T-helper 22 cell (primary cell): Measurements from ENCODE around the gene GLIS2.
"Not testable (repeated sequence)": the region's sequence is repeated elsewhere in the genome, so short reads cannot be mapped to it uniquely, and the experiment has no call there.

Experiments used
- DNase-seq: peaks from one replicate; pipeline ENCODE4 v3.0.0-alpha.2; 2020; ENCODE audit warnings: low read depth

Gene GLIS2

DNA sequence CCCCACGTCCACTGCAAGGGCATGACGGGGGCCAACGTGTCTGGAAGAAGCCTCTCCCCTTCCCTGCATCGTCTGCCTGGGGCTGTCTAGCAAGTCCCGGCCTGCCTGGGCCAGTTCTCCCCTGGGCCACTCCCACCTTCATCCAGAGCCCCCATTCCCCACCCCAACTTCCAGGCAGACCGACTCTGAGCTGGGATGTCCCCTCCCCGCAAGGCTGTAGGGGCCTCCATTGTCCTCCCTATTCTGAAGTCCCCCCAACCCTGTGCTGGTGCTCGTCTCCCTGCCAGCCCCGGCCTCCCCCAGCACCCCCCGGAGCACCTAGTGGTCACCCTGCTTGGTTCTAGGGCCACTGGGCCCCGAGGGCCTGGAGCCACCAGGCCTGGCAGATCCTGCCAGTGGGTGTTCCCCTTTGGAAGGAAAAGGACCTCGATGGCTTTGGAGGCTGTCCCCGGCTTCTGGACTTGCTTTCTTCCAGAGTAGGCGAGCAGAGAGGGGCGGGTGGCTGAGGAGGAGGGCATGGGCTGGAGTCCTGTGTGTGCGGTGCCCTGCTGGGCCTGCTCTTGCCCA, 4.8 kb downstream of the GLIS2 start:
- DNase-seq = no peak

- no peak for DNase-seq
These were observed 5.6 kb downstream of the GLIS2 start for GRCh38 chr16:4321286-4322120.

DNA sequence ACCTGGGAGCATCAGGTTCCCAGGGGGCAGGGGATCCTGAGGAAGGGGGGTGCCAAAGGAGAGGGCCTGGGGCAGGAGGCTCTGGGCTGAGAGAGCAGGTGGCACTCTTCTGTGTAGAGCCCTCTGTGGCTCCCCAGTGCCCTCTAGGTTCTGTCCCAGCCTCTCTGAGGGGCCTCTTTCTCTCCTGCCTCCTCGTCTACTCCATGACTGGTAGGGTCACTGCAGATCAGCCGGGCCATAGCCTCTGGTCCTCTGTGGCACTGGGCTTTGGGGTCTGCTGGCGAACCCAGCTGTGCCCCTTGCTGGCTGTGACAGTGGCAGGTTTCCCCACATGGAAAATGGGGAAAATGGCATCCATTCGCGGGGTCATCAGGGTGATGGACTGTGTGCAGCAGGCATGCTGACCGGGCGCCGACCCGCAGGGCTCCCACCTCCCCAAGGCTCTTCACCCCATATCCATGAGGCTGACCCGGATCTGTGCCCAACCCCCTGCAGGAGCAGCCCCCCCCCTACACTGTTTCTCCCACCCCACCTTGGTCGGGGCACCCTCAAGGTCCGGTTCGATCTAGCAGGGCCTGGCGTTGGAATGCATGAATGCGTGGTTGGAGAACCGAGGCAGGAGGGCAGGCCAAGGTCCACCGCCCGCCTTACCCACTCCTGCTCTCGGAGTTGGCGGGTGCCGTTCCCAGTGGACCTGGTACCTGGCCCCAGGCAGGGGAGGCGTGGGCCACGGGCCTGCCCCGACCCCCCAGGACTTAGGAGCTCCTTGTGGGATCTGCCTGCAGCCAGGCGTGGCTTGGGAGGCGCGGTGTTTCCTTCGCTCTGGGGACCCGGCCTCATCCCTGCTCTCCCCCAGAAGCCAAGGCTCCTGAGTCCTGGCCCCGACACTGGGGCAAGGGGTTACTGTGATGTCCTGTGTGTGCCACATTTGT, 6.5 kb downstream of the GLIS2 start:
- no peak for DNase-seq

DNA sequence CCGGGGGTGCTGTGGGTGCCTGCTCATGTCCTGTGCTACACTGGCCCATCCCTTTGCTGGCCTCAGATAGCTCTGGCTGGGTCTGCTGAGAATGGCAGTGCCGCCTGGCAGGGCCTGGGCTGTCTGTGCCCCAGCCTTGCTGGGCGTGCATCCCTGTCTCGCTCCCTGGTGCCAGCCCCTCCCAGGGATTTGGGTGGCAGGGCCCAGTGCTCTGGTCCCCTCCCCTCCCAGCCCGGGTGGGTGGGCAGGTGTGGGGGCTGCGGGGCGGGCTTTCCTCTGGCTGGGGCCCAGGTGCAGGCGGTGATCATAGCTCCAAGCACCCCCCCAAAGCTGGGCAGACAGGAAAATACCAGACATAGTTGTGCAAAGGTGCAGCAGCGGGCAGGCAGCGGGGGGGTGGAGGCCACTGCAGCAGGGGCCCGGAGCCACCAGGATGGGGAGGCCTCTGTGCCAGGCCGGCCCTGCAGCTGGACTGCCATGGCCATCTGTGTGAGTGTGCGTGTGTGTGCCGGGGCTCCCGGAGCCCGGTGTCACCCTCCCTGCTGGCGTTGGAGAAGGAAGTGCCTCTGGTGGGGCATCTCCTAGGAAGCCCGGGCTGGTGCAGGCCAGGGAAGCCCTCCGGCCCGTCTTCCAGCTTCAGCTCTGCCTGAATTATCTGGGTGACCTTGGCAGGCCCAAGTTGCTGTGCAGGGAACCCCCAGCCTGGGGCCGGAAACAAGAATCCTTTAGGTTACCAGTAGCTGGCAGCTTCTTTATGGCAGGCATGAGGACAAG, 7.4 kb downstream of the GLIS2 start:
- DNase-seq = no peak

DNA sequence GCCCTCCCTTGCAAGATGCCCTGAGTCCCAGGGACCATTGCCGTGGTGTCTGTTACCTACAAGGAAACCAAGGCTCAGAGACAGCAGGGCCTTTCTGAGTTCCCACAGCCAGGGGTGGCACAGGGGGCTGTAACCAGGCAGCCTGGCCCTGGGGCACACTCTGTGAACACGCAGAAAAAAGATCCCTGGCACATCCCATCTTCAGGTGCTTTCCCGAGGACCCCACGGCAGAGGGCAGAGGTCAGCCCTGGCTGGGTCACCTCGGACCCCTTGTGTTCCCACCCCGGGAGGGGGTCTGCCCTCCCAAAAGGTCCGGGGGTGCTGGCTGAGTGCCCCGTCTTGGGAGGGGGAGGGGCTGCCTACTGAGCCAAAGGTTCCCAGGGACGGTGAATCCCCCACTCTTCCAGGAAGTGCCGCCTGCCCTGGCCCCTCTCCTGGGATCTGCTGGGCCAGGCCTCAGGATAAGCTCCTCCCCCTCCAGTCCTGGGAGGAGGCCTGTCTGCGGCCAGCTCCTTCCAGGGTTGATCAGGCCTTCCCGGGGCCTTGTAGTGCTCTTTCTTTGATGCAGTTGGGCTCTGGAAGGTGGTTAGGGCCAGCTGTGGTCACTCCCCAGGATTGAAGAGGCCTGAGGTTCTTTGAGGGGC, 8.1 kb downstream of the GLIS2 start:
- no peak for DNase-seq

DNA sequence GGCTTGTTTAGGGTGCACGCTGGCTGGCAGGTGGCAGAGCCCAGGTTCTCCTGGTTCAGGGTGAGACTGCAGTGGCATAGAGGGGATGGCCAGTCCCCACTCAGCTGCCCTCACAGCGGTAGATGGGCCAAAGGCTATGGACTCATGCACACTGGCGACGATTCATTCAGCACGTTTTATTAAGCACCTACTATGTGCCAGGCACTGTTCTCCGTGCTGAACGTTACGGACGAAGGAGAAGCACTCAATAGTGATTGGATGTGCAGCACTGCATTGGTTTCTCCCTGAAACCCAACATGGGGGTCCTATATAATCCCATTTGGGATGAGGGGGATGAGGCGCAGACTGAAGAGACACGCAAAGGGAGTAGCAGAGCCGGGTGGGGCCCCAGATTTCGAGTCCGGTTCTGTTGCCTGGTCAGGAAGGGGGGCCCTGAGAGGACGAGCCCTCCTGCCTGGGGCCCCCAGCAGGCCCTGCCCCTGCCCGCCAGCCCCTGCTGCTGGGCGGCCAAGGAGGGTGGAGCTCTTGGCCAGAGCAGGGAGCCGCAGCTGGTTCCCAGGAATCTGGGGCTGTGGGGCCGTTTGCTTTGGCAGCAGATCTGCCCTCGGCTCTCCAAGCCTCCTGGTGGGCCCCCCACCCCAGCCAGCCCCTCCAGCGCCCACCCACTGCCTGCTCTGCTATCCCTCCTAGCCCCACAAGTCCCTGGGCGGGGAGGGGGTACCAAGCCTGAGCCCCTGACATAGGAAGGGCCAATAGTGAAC, 8.8 kb downstream of the GLIS2 start:
- DNase-seq = no peak

DNA sequence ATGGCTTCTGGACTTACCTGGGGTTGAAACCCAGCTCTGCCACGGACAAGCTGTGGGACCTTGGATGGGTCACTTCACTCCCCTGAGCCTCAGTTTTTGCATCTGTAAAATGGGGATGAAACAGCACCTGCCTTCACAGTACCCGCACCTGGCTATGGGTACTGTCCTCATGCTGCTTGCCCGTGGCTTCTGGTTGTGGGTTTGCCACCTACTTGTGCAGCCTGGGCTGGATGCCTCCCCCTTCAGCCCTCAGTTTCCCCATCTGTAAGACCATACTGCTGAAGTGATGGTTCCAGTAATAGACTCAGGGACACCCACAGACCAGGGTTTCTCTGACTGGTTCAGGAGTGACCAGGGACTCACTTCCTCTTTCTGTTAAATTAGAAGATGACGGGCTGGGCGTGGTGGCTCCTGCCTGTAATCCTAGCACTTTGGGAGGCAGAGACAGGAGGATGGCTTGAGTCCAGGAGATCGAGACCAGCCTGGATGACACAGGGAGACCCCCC, 9.4 kb downstream of the GLIS2 start:
- no peak for DNase-seq

DNA sequence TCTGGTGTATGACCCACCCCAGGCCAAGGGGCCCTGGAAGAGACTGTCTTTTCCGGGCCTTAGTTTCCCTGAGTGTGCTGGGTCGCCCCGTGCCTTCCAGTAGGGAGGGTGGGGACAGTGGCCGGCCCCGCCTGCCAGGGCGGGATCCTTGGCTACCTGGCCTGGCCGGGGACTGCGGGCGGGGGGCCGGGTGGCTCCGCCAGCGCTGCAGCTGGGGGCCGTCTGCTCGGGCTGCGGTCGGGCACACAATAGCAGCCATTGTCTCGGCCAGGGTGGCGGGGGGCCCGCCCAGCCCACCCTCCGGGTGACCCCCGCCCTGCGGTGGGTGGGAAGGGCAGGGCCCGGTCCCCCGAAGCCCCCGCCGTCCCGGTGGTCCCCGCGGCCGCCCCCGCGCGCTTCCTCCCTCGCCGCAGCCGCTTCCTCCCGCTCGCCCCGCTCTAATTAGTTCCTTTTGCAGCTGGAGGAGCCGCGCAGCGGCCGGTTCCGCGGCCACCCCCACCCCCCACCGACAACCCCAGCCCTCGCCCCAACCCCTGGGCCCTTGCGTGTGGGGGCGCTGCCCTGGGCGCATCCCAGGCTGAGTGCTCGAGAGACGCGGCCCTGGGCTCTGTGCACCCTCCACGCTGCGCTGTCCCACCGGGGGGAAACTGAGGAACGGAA, 11.6 kb downstream of the GLIS2 start:
- DNase-seq = no peak

GRCh38 chr16:4328046-4328781, 12.3 kb downstream of the GLIS2 start:
- DNase-seq = no peak

DNA sequence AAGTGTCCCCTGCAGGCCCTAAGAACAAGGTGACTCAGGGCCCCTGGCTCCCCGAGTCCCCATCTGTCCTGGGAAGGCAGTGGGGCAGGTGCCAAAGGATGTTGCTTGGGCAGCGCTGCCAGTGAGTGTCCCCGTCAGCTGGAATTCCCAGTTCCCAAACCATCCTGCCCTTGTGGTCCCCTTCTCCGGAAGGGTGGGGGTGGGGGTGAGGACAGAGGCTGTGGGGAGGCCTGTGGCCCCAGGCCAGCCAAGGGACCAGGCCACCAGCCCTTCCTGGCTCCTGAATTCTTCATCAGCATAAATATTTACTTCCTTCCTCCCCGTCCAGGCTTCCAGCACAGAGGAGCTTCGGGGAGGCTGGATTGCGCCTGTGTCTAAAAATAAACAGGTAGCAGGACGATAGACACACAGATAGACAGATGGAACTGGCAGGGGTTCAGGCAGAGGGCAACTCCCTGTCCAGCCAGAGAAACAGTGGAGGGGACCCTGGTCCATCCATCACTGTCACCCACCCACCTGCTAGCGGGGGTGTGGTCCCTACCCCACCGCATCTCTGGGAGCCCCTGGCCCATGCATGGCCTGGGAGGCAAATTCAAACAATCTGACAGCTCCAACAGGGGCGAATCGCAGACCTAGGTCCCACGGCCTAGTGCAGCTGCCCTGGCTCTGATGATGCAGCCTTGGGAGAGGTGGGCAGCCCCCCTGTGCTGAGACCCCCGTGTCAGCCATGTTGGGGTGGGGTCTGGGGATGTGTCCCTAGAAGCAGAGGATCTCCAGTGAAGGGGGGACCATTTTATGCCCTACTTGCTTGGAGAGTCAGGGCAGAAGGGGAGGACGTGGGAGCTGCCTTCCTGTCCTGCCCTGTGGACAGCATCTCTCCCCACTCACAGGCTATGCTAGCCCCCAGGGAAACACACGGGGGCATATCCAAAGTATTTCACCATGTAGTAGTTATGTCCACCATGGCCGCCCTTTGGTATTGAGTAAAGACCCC, 13.2 kb downstream of the GLIS2 start:
- no peak for DNase-seq

GRCh38 chr16:4330277-4330874, 14.5 kb downstream of the GLIS2 start:
- peak; percentile 36 for DNase-seq

DNA sequence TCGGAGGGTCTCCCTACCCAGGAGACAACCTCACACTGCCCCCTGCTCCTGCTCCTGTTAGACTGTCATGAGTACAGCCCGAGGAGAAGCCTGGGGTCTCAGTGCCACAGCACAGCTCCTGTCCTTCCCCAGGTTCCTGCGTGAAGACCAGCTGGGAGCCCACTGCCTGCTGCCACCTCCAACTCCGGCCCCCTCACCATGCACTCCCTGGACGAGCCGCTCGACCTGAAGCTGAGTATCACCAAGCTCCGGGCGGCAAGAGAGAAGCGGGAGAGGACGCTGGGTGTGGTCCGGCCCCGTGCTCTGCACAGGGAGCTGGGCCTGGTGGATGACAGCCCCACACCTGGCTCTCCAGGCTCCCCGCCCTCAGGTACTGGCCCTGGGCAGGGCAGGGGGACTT, 16.2 kb downstream of the GLIS2 start:
- no peak for DNase-seq

GRCh38 chr16:4332623-4333307, 16.9 kb downstream of the GLIS2 start:
- no peak for DNase-seq

- DNase-seq = no peak
These were observed 17.4 kb downstream of the GLIS2 start for GRCh38 chr16:4333308-4333638.

DNA sequence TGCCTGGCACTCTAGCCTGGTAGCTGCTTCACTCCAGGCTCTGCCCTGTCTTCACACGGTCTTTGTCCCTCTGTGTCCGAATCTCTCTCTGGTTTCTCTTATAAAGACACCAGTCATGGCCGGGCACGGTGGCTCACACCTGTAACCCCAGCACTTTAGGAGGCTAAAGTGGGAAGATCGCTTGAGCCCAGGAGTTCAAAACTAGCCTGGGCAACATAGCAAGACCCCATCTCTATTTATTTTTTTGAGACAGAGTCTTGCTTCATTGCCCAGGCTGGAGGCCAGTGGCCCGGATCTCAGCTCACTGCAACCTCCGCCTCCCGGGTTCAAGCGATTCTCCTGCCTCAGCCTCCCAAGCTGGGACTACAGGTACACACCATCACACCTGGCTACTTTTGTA, 17.8 kb downstream of the GLIS2 start:
- DNase-seq = not testable (repeated sequence)

DNA sequence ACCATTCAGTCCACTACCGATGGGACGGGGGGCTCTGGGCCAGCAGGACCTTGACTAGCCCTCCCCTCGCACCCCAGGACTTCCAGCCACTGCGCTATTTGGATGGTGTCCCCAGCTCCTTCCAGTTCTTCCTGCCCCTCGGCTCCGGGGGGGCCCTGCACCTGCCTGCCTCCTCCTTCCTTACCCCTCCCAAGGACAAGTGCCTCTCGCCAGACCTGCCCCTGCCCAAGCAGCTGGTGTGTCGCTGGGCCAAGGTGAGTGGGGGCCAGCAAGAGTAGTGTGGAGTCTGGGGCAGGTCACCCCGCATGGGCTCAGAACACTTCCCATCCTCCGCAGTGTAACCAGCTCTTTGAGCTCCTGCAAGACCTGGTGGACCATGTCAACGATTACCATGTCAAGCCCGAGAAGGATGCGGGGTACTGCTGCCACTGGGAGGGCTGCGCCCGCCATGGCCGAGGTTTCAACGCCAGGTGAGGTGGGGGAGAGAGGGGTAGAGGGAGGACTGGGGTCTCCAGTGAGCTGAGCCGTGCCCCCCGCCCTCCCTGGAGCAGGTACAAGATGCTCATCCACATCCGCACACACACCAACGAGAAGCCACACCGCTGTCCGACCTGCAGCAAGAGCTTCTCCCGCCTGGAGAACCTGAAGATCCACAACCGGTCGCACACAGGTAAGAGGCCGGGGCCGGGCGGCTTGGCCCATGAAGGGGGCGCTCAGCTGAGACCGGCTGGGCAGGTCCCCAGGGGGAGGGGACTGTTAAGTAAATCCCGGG, 19.0 kb downstream of the GLIS2 start:
- DNase-seq = no peak
